NCI-H446 treated with DMSO at 0.1 percent for 48 hours (cell line): ENCODE measurements around the gene FCN2.

Experiments used
- DNase-seq: peaks from one replicate; lab custom pipeline; 2025; lab: John Stamatoyannopoulos, UW

FCN2 gene

DNA sequence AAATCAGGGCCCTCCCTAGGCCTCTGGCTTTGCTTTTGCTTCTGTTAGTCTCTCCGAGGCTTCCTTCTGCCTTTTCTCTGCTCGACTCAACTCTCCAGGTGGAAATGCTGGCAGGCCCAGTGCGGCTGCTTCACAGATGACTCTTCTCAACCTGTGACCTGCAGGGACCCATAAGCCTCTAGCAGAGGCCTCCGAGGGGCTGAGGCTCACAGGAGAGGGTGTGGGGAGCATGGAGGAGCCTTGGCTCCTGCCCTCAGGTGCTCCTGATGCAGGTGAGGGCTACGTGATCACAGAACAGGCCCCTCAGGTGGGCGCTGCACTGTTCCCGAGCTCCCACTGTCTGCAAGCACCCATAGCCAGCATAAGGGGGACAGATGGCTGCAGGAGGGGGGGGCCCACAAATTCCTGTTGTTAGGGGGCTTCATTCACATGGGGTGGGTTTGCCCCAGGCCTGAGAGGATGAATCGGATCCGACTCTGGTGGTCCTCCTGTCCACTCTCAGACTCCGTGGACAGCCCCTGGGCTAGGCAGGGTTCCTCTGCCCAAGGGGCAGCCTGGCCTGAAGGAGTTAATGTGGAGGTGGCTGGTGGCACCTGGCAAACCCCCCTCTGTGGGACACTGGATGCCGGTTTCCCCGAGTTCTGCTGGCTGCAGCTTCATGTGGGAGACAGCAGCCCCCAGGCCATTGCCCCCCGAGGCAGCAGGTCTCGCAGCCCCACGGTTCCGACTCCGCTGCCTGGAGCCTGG is 10.9 kb upstream of the FCN2 start:
- no peak for DNase-seq

DNA sequence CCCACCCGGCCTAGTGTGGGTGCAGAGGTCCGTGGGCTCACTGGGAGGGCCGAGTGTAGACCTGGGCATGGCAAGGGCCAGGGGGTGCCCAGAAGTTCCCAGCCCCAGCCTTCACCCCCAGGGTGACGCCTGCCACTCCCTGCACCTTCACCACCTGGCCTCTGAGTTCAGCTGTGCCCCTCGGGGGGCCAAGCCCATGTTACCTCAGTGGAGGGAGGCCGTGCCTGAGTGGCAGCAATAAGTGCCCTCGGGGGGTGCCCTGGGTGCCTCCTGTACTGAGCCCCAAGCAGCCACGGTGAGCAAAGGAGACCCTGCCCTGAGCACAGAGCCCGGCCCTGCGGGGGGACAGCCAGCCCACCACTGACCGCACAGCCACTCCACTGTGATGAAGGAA is 10.3 kb upstream of the FCN2 start:
- no peak for DNase-seq

DNA sequence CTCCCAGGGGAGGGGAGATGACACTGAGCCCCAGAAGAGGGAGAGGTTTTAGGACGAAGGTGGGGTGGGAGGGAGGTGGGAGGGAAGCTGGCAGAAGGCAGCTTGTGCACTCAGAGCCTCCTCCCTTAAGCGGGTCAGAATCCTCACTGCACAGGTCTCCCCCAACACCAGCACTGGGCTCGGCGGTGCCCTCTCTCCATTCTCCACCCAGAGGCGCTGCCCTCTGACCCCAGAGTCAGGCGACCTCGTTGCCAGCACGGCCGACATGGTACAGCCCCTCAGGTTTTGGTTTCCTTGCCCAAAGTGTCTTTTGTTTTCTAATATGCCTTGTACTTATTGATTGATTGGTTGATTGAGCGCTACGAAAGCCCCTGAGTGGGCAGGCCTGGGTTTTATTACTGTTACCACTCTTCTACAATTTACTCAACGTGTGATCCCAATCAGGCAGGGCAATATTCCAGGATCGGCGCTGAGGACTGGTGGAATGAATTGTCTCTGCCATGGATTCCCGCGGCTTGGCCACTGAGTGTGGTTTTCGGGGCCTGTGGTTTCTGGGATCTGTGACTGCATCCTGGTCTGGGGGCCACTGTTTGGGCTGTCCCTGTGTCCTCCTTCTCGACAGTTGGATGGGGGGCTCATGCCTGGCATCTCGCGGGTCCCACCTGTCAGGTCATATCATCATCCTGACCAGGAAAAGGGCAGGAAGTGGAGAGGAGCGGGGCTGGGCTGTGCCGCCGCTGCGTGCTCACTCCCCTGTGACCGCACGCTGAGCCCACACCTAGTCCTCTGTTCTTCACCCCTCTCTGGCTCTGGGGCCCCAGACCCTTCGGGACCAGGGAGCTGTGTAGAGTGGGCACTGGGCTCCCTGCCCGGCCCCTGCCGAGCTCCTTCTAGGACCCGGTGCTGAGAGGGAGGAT is 9.6 kb upstream of the FCN2 start:
- DNase-seq = no peak

DNA sequence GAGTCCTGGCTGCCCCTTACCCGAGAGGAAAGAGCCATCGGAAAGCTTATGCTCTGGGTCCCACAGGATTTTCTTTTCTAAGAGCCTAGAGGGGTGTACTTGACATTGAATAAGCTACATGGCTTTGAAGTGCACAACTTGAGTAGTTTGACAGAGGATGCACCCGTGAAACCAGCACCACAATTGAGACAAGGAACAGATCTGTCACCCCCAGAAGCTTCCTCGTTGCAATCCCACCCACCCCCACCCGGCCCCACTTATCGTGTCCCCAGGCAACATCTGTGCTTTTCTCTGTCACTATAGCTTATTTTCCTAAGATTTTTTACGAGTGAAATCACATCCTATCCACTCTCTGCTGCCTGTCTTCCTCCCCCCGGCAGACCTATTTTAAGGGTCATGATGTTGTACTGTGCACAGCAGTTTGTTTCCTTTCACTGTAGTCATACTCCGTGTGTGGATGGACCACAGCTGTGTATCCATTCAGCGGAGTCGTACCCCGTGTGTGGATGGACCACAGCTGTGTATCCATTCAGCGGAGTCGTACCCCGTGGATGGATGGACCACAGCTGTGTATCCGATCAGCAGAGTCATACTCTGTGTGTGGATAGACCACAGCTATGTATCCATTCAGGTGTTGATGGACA is 8.8 kb upstream of the FCN2 start:
- DNase-seq = no peak

DNA sequence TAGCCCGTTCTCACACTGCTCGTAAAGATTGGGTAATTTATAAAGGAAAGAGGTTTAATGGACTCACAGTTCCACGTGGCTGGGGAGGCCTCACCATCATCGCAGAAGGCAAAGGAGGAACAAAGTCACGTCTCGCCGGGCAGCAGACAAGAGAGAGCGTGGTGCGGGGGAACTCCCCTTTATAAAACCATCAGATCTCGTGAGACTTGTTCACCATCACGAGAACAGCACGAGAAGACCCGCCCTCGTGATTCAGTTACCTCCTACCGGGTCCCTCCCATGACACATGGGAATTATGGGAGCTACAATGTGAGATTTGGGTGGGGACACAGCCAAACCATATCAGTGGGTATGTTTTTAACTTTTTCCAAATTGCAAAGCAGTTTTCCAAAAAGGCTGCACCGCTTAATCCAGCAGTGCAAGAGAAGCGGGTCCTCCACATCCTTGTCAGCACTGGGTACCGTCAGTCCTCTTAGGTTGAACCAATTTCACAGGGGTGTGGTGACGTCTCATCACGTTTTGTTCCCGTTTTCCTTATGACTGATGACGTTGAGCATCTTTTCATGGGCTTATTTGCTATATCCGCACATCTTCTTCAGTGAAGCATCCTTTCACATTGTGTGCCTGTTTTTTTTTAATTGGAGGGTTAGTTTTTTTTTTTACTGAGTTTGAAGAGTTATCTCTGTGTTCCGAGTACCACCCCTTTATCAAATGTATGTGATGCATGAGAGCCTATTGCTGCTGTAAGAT is 8.0 kb upstream of the FCN2 start:
- no peak for DNase-seq

DNA sequence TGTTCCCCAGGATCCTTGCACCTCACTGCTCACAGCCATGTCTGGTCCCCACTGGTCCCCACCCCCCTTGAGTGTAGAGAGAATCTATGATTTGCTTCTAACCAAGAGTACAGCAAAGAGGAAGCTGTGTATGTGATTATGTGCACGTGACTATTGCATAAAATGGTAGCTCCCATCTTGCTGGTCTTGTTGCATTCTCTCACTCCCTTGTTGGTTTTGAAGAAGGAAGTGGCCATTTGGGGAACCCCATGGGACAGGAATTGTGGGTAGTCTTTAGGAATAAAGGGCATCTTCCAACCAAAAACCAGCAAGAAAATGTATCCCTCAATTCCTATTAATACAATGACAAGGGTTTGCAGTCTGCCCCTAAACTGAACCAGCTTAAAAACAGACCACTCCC is 5.2 kb upstream of the FCN2 start:
- DNase-seq = no peak

DNA sequence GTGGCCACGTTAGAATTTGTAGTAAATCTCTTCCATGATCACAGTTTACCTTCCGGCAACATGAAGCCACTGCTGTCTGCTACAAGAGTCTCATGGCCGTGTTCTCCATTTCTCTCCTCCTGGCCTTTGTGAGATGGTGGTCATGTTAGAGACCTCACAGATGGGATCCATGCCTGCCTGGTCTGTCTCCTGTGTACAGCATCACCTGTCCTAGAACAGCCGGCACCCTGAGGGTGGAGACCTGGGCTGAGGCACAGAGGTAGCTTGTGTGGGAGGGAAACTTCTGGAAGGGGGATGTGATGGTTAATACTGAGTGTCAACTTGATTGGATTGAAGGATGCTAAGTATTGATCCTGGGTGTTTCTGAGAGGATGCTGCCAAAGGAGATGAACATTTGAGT is 3.1 kb upstream of the FCN2 start:
- no peak for DNase-seq

DNA sequence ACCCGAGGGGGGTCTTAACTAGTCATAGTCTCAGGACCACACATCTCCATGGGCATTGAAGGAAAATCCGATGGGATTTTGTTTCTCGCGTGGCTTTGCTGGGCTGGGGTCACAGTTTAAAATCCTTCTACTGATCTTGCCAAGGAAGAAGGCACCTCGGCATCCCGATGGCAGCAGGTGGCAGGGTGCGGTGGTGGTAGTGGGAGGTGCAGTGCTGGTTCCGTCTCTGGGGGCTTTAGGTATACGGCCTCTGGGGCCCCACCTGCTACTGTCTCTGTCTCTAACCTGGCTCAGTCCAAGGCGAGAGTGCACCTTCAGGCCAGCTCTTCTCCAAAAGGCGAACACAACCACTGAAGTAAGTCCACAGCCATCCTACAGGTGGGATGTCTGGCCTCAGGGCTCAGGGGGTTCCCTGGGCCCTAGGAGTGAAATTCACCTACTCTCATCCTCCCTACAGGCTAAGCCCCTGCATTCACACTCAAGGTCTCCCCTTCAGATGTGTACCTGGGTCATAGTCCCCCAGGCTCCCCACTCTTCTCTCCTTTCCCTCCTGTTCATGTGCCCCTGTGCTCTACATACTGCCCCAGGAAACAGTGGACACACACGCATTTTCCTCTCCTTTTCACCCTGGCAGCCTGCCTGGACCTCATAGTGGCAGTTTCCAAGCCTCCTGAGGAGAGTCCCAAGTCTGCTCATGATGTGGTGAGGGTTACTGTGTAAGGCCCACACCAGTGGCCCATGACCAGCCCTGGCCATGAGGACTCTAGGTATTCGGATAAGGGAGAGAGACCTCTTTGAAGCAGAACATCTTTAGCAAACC is 736 bp upstream of the FCN2 start:
- no peak for DNase-seq

DNA sequence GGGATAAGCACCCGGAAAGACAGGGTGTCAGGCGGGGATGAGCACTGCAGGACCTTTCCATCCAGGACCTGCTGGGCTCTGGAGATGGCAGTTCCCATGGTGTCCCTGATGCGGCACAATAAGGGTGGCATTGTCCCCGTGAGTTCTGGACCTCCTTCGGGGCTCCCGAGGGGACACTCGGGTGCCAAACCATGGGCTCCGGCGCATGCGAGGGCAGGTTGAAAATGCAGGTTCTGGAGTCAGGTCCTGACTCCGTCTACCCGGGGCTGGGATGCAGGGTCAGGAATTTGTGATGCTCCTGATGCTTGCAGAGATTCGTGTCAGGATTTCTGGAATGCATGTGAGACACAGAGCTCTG is 682 bp downstream of the FCN2 start:
- no peak for DNase-seq

DNA sequence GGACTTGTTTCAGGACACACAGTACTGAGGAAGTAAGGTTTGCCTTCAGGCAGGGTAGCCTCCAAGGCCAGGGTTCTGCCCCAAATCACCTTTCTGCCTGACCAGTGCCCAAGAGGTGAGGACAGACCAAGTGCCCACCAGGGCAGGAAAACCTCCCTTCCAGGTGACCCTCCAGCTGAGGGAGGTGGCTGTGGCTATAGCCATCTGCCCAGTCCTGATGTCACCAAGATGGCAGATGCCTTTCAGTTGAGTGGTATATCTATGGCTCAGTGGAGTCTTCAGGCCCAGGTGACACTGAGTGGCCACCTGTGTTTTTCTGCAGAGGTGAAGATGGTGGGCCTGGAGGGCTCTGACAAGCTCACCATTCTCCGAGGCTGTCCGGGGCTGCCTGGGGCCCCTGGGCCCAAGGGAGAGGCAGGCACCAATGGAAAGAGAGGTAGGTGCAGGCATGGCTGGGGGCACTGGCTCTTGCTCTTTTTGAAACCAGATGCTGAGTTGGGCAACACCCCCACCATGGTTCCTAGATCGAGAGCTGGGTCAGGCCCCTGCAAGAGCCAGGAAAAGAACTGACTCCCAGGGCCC is 1.7 kb downstream of the FCN2 start:
- no peak for DNase-seq

DNA sequence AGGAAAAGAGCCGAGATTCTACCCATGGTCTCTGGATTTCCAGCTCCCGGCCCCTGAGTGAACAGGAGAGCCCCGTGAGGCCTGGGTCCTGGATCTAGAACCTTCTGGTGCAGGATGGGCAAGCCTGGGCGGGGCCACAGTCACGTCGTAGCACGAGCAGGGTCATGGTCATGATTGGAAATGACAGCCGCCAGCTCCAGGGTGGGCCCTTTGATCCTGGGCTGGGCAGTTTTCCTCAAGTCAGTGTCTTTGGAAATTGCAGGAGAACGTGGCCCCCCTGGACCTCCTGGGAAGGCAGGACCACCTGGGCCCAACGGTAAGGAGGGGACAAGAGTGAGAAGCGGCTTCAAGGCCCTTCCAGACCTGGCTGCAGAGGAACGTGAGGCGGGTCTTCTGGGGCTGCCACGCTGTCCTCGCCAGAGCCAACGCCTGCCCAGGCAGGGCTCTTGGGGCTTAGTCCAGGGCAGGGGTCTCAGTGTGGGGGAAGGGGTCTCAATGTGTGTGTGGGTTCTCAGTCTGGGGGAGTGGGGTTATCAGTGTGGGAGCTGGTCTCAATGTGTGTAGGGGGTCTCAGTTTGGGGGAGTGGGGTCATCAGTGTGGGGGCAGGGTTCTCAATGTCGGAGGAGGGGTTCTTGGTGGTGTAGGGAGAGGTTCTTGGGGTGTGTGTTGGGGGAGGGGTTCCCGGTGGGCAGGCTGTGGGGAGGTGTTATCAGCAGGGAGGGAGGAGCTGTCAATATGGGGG is 2.6 kb downstream of the FCN2 start:
- DNase-seq = no peak

DNA sequence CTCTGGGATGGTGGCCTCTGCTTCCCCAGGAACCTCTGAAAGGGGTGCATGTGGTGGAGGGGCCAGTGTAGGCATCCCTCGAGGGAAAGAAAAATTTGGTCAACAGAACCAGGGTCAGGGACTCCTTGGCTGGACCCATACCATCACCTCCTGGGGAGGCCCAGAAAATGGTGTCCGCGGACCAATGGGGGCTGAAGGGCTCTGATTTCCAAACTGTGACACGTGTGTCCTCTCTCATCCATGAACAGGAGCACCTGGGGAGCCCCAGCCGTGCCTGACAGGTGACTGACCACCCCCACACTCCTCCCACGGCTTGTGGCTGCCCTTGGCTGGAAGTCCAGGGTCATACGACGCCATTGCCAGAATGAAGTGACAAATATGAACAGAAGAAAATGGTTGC is 3.9 kb downstream of the FCN2 start:
- no peak for DNase-seq

DNA sequence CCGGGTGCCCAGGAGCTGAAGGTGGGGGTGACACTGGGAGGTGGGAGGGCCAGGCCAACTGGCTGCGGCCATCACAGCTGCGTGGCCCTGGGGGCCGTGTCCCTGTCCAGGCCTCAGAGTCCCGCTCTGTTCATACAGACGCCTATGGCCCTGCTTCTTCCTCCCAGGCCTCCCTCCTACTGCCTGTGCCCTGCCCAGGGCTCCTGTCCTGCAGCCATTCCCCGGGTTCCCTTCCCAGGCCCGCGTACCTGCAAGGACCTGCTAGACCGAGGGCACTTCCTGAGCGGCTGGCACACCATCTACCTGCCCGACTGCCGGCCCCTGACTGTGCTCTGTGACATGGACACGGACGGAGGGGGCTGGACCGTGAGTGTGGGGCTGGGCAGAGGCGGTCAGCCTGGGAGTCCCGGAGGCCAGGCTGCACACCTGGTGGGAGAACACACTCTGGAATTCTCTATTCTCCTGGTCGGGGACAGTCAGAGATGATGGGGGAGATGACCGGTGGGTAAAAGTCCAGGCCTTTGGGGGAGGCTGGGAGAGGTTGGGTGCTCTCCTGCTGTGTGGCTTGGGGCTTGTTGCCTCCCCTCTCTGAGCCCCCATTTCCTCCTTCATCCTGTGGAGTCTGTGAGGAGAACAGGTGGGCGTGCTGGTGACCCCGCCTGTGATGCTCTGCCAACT is 4.5 kb downstream of the FCN2 start:
- no peak for DNase-seq

DNA sequence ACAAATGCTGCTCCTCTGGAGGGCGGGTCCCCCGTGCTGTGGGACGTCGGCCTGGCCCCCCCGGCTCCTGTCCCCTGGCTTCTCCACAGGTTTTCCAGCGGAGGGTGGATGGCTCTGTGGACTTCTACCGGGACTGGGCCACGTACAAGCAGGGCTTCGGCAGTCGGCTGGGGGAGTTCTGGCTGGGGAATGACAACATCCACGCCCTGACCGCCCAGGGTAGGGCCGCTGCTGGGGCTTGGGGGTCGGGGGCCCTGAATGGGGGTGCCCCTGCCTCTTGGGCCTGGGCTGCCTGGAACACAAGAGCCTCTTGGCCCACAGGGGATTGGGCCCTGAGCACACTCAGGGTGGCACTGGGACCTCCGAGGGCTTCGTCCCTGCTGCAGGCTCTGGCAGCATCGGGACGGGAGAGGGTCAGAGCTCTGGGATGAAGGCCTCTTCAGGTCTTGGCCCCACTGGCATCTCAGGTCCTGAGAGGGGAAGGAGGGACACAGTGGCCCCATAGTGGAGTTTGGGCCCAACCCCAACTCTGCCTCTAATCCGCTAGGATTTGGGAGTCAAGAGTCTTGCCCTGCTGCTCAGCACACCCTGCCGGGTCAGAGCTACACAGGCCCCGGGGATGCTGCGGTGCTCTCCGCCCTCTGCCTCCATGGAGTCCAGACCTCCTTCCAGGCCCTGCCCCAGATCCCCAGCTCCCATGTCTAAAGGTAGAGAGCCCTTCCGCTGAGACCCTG is 5.2 kb downstream of the FCN2 start:
- no peak for DNase-seq

DNA sequence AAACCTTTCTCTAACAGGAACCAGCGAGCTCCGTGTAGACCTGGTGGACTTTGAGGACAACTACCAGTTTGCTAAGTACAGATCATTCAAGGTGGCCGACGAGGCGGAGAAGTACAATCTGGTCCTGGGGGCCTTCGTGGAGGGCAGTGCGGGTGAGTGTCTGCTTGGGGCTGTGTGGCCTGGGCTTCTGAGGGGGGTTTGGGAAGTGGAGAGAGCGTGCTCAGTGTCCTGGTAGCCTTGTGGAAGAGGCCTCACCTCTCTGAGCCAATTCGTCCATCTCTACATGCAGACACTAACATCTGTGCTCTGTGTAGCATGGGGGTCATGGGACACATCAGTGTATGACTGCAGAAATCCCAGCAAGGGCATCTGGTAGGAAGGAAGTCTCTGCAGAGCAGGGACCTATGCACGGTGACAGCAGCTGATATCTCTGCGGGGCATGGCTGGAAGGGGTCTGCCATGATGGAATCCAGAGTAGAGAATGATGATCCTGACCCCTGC is 5.9 kb downstream of the FCN2 start:
- DNase-seq = no peak

DNA sequence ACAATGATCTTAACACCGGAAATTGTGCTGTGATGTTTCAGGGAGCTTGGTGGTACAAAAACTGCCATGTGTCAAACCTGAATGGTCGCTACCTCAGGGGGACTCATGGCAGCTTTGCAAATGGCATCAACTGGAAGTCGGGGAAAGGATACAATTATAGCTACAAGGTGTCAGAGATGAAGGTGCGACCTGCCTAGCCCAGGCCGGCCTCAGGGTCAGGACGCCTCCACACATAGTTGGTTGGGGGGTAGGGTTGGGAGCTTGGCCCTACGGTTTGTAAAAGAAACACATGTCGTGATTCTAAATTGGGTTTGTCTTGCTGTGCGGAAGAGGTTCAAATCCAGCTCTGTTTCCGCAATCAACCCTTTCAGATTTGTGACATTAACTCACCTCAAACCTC is 6.6 kb downstream of the FCN2 start:
- DNase-seq = no peak

DNA sequence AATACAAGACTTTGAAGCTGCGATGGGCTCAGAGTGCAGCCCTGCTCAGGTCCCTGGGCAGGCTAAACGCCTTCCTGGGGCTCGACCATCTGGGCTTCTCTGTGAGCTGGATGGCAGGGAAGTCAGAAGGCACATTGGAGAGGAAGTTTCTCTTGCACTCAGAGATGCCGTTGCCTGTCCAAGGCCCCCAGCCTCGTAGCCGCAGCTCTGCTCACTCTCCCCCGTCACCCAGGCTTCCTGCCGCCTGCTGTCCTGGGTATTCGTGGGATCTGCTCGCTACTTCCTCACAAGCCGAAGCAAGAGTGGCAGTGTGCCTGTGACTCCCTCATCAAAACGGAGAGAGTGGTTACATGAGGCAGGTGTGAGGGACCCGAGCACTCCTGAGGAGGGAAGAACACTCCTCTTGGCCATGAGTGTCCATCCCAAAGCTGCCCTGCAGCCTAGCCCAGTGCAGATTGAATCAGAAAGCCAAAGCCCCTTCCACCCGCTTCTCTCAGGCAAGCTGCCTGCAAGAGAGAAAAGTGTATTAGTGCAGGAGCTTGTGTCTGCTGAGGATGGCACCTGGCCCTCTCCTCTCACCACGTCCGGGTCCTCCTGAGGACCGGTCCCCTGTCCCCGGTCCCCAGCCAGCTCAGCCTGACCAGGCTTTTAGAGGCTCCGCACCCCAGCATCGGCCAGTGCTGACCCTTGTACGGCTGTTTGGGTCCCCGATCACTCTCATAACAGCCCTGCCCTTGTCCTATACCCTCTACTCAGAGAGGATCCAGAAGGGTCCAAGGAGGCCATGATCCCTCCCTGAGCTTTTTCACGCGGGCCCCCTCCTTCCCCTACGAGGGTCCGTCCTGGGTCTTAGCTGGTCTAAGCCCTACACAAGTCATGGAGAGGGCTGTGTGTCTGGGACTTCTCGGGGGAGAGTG is 7.3 kb downstream of the FCN2 start:
- DNase-seq = no peak
